HG03064 (cell line): ENCODE measurements around the gene CCDC57.
A peak's percentile ranks its signal among the peaks of the same experiment; 100 is the strongest.

Experiments
- ATAC-seq: cut with Tn5 transposase; IDR thresholded peaks from one replicate; pipeline ENCODE4 v1.9.1; 2021; ENCODE audit warnings: low read depth; ENCODE audit not compliant: unreplicated experiment

Gene CCDC57

GRCh38 chr17:82110298-82110697, 102.3 kb downstream of the CCDC57 start:
- ATAC-seq: no peak

- no peak for ATAC-seq
These were observed 103.6 kb downstream of the CCDC57 start for GRCh38 chr17:82108961-82109475.

GRCh38 chr17:82108496-82108945, 104.1 kb downstream of the CCDC57 start:
- no peak for ATAC-seq

GRCh38 chr17:82108038-82108437, 104.6 kb downstream of the CCDC57 start:
- ATAC-seq: no peak

GRCh38 chr17:82107341-82107860, 105.2 kb downstream of the CCDC57 start:
- no peak for ATAC-seq

GRCh38 chr17:82106688-82107305, 105.8 kb downstream of the CCDC57 start:
- no peak for ATAC-seq

- peak; percentile 64 for ATAC-seq
These were observed 106.6 kb downstream of the CCDC57 start for GRCh38 chr17:82105882-82106687.

GRCh38 chr17:82105417-82105881, 107.2 kb downstream of the CCDC57 start:
- ATAC-seq: no peak

- ATAC-seq: no peak
These were observed 107.7 kb downstream of the CCDC57 start for GRCh38 chr17:82104797-82105416.

GRCh38 chr17:82103553-82104451, 108.8 kb downstream of the CCDC57 start:
- no peak for ATAC-seq

- ATAC-seq: no peak
These were observed 110.6 kb downstream of the CCDC57 start for GRCh38 chr17:82101767-82102679.

- ATAC-seq: no peak
These were observed 111.3 kb downstream of the CCDC57 start for GRCh38 chr17:82101301-82101715.

- ATAC-seq: no peak
These were observed 111.9 kb downstream of the CCDC57 start for GRCh38 chr17:82100502-82101298.

- peak; percentile 3 for ATAC-seq
These were observed 113.5 kb downstream of the CCDC57 start for GRCh38 chr17:82098939-82099763.

- ATAC-seq: peak; percentile 62
These were observed 114.3 kb downstream of the CCDC57 start, which contains the start of gene FASN for GRCh38 chr17:82098169-82098938. Gene FASN (minus strand): TSS chr17:82098236. CDS start chr17:82096445, 1,791 bp downstream.

GRCh38 chr17:82097919-82098168, 114.8 kb downstream of the CCDC57 start:
- no peak for ATAC-seq
